PFSK-1 (cell line): Measurements from ENCODE around the gene VPS37B.

Experiments
- FOXP2 ChIP-seq: optimal IDR thresholded peaks from 2 replicates; pipeline ENCODE3; 2011; ENCODE audit warnings: borderline replicate concordance, control low read depth, inconsistent platforms; ENCODE audit not compliant: insufficient read depth; ENCODE audit errors: extremely low read length, extremely low read depth
- POLR2AphosphoS5 ChIP-seq: IDR thresholded peaks from 2 replicates; pipeline ENCODE4 v1.6.1; 2012; ENCODE audit warnings: low read depth, mild to moderate bottlenecking, control low read depth, low read length, moderate library complexity
- REST ChIP-seq, 2 experiments: IDR thresholded peaks; 2 replicates each; pipeline versions ENCODE4 v1.6.1 to v1.8.0; 2011 to 2012; ENCODE audit warnings: low read depth in 2 of 2, low read length in 2 of 2, control low read depth in 1 of 2, inconsistent platforms in 1 of 2, mild to moderate bottlenecking in 1 of 2, moderate library complexity in 1 of 2; ENCODE audit not compliant: insufficient read depth in 1 of 2
- SIN3A ChIP-seq: IDR thresholded peaks from 2 replicates; pipeline ENCODE4 v1.6.1; 2012; ENCODE audit warnings: mild to moderate bottlenecking, low read length, moderate library complexity, borderline replicate concordance; ENCODE audit not compliant: insufficient read depth
- TAF1 ChIP-seq: IDR thresholded peaks from 2 replicates; pipeline ENCODE4 v1.6.1; 2012; ENCODE audit warnings: low read length, control low read depth, borderline replicate concordance; ENCODE audit not compliant: insufficient read depth

The VPS37B gene

GRCh38 chr12:122895320-122895703, 612 bp downstream of the VPS37B start:
- no peak for TF ChIP-seq FOXP2
- no peak for TF ChIP-seq POLR2AphosphoS5
- no peak for TF ChIP-seq REST (IDR thresholded peaks at IDR 0.05; ENCODE audit: insufficient read depth in 1 of 2, low read depth in 2 of 2, low read length in 2 of 2)
- no peak for TF ChIP-seq TAF1
- TF ChIP-seq SIN3A = no peak

- TF ChIP-seq REST (IDR thresholded peaks at IDR 0.05; ENCODE audit: insufficient read depth in 1 of 2, low read depth in 2 of 2, low read length in 2 of 2) = no peak
- no peak for TF ChIP-seq SIN3A
- no peak for TF ChIP-seq FOXP2
- TF ChIP-seq POLR2AphosphoS5 = no peak
- TF ChIP-seq TAF1 = no peak
Observed at GRCh38 chr12:122894193-122895121, 1.5 kb downstream of the VPS37B start.

- TF ChIP-seq REST (IDR thresholded peaks at IDR 0.05; ENCODE audit: insufficient read depth in 1 of 2, low read depth in 2 of 2, low read length in 2 of 2) (no peak), FOXP2 (no peak), POLR2AphosphoS5 (no peak), TAF1 (no peak), SIN3A (no peak)
Observed at GRCh38 chr12:122893208-122894153, 2.4 kb downstream of the VPS37B start.

GRCh38 chr12:122891661-122892525, 4.0 kb downstream of the VPS37B start:
- no peak for TF ChIP-seq TAF1
- TF ChIP-seq REST (IDR thresholded peaks at IDR 0.05; ENCODE audit: insufficient read depth in 1 of 2, low read depth in 2 of 2, low read length in 2 of 2) = no peak
- TF ChIP-seq FOXP2 = no peak
- TF ChIP-seq POLR2AphosphoS5 = no peak
- TF ChIP-seq SIN3A = no peak
